GM10847 (cell line): ENCODE data around the gene RALGPS1.

Experiments
- POLR2A ChIP-seq: IDR thresholded peaks from 2 replicates; pipeline ENCODE4 v1.6.1; 2011; ENCODE audit not compliant: insufficient read length; ENCODE audit errors: extremely low read depth

Gene RALGPS1

DNA sequence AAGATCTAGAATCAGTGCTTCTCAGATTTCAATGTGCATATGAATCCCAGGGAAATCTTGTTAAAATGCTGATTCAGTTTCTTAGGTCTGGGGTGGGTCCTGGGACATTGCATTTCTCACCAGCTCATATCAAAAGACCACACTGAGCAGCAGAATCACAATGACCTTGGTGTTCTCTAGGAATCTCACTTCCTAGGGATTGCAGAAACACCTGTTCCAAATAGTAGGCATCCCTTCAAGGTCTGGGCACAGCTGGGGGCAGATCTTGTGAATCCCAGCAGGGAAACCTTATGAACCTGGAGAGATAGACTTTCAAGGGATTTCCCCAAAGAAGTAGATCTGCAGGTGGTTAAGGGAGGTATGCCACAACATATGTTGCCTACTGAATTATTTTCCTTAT lies 341.1 kb downstream of the RALGPS1 start:
- TF ChIP-seq POLR2A = no peak

- no peak for TF ChIP-seq POLR2A
These were observed 341.7 kb downstream of the RALGPS1 start for GRCh38 chr9:127256324-127256723.

DNA sequence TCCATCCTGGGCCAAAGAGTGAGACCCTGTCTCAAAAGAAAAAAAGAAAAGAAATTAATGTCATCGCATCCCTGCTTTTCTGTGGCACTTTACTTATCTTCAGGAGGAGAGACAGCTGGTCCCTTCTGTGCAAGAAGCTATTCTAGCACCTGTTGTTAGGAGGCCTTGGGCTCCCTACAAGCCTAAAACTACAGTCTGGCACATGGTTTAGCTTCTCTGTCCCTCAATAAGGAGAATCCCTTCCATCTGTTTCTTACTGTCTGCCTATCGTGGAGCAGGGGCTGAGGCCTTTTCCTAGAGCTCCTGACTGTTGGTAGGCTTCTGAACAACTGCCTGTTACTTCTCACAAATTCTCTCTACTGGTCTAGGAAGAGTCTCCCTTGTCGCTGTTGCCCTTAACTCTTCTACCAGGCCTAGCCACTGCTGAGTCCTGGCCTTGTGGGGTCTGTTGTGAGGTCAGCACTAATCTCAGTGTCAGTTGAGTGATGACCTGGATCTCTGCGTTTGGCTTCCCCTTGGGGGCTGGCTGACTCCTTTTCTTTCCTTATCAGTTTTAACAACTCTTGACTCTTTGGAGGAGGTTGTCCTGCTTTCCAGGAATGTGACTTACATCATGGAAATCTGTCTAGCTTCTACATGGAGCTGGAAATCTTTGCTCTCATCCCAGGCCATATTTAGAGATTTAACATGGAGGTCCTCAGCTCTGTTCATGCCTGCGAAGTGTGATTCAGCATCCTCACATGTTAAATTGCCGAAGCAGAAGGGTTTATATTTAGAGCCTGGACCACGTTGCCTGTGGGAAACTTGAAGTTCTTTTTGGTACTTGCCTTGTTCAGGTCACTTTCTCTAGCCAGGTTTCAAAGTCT lies 344.3 kb downstream of the RALGPS1 start:
- TF ChIP-seq POLR2A = no peak

- no peak for TF ChIP-seq POLR2A
These were observed 348.0 kb downstream of the RALGPS1 start for GRCh38 chr9:127262602-127263001.

GRCh38 chr9:127263237-127263636 lies 348.7 kb downstream of the RALGPS1 start:
- TF ChIP-seq POLR2A = no peak

GRCh38 chr9:127263664-127264063 lies 349.1 kb downstream of the RALGPS1 start:
- TF ChIP-seq POLR2A = no peak

- TF ChIP-seq POLR2A = no peak
These were observed 350.1 kb downstream of the RALGPS1 start, which contains the start of gene GARNL3 for GRCh38 chr9:127264462-127265219. GARNL3 (plus strand) TSS chr9:127264774; CDS start chr9:127264878, 104 bp downstream.

DNA sequence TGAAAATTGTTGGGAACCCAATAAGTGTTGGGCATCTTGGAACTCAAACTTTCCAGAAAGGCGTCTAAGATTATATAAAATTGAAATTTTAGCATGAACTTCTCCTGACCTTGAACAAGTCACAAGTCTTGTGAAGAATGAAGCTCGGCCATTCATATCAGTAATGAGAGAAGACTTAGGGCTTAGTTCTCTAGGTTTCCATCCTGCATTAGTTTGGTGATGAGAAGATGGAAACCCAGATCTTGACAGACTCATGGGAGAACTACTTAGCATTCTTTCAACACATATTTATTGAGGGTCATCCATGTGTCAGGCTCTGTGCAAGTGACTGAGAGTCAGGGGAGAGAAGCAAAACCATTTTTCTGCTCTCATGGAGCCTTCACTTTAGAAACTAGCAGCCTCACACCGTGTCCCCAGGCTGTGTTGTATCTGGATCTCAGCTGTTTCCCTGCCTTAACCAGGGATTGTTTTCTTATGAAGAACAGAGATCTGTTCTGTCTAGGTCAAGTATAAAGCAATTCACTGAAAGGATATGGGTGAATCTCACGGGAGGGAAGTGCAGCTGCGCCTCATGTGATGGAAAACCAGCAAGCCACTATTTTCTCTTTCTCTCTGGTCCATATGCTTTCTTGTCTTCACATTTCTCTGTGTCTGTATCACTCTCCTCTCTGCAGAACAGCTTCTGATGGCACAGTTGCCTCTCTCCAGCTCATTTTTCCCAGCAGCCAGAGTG lies 353.4 kb downstream of the RALGPS1 start:
- no peak for TF ChIP-seq POLR2A

GRCh38 chr9:127269449-127269848 lies 354.9 kb downstream of the RALGPS1 start:
- TF ChIP-seq POLR2A = no peak
